ENCODE data around the gene CHTF8.

The CHTF8 gene

DNA sequence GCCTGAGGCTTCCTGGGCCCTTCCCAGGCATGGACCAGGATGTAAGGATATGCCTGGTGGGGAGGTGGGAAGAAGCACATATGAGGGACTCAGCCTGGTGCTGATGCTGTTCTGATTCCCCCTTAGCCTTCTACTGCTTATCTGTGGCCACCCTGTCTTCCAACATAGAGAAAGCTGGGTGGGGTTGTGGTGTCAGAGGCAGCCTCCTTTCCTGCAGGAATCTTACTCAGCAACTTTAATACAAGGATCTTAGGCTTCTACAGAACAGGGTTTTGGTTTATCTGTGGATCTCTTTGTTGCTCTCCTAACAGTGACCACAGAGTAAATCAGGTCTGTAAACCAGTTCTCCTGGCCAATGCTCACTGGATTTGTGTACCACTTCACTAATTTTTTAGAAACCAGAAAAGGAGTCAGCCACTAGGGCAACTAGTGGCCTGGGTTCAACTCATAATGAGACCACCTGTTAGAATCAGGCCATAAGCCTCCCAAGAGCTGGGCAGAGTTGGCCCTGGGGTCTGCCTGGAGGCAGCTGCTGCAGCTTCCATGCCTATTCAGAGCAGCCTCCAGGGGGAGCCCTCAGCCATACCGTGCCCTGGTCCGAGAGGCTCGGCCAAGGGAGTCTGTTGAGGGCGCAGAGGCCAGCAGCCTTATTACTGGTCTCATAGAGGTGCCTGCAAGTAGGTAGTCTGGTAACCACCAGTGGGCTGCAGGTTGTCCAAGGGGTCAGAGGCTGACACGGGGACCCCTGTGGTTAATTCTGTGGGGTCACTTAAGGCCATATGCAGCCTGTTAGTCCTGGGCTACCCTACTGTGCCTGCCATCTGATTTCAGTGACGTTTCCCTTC lies 19.9 kb downstream of the CHTF8 start:
- DNase-seq: no peak

- DNase-seq: no peak
Observed at GRCh38 chr16:69111876-69112230, 20.5 kb downstream of the CHTF8 start.

DNA sequence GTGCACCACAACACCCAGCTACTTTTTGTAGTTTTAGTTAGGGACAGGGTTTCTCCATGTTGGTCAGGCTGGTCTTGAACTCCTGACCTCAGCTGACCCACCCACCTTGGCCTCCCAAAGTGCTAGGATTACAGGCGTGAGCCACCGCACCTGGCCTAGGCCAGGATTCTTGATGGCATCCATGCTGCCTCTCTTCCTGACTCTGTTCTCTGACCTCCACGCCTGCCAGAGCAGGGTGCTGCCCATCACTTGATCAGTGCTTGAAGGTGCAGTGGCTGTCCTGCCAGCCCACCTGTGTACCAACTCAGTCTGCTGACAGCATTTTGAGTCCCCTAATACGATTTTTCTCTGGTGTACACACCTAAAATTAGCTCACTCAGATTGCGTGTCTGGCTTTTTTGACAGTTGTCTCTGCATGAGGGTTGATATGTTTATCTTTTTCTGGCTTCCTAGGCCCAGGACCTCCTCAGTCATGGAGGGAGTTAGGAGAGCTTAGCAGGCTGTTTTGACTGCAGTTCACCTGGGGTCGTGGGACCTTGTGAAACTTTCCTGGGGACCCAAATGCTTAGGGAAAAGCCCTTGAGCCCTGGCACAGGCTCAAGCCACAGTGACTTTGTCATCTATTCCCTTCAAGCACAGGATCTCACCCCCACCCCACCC lies 21.0 kb downstream of the CHTF8 start:
- DNase-seq: no peak

DNA sequence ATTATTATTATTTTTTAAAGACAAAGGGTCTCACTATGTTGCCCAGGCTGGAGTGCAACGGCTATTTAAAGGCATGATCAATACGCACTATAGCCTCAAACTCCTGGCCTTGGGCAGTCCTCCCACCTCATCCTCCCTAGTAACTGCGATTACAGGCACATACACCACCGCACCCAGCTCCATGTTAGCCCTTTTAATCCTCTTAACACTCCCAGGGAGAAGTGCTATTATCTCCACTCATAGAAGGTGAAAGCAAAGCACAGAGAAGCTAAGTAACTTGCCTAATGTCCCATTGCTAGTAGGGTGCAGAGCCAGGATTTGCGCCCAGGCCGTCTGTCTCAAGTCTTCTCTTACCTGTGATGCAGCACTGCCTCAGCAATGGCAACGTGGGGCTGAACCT lies 22.0 kb downstream of the CHTF8 start:
- DNase-seq: no peak

- DNase-seq: no peak
Observed at GRCh38 chr16:69109486-69110270, 22.7 kb downstream of the CHTF8 start.

DNA sequence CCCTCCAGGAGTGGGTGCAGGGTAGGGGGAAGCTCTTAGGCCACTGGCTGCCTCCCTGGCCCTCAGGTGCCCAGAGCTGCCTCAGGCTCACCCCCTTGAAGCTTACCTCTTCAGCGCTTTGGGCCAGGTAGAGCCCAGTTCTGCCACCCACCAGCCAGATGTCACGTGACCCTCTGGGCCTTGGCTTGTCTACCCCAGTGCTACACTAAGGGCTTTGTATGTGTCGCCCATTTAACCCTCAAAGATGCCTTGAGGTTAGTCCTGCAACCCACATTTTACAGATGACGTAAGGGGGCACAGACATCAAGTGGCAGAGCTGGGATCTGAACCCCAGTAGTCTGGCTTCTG lies 23.5 kb downstream of the CHTF8 start:
- no peak for DNase-seq

DNA sequence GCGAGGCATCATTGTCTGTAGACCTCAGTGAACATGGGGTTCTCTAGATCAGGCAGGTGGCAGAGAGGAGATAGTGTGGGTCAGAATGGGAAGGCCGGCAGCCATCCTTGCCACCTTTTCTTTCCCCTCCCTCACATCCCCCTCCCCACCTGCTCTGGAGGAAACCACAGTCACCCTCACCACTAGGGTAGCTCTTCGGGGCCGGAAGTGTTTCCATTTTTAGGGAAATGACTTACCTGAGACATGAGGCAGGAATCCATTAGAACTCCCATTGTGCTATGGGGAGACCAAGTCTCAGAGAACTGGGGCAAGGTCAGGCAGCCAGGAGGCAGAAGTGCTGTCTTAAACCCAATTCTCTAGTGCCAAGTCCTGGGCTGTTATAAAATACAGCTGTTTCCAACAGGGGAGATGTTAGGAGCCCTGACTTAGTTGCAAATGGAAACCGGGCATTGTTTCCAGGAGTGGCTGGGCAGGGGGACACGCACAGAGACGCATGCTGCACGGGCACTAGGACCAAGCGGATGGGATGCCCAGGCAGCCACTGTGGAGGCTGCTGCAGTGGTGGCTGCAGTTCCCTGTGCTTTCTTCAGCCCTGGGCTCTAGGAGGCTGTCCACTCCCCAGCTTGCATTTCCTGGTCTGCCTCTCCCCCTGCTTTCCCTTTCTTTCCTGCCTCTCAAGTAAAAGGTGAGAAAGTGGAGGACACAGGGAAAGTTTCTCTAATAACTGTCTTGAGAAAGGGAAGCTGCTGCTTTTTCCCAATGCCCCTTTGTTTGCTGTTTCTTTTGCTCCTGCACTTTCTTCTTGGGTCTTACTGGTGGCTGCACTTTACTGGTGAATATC lies 24.1 kb downstream of the CHTF8 start:
- no peak for DNase-seq

GRCh38 chr16:69107316-69107962 lies 24.9 kb downstream of the CHTF8 start:
- DNase-seq: no peak

- DNase-seq: no peak
Observed at GRCh38 chr16:69106491-69107315, 25.7 kb downstream of the CHTF8 start.

DNA sequence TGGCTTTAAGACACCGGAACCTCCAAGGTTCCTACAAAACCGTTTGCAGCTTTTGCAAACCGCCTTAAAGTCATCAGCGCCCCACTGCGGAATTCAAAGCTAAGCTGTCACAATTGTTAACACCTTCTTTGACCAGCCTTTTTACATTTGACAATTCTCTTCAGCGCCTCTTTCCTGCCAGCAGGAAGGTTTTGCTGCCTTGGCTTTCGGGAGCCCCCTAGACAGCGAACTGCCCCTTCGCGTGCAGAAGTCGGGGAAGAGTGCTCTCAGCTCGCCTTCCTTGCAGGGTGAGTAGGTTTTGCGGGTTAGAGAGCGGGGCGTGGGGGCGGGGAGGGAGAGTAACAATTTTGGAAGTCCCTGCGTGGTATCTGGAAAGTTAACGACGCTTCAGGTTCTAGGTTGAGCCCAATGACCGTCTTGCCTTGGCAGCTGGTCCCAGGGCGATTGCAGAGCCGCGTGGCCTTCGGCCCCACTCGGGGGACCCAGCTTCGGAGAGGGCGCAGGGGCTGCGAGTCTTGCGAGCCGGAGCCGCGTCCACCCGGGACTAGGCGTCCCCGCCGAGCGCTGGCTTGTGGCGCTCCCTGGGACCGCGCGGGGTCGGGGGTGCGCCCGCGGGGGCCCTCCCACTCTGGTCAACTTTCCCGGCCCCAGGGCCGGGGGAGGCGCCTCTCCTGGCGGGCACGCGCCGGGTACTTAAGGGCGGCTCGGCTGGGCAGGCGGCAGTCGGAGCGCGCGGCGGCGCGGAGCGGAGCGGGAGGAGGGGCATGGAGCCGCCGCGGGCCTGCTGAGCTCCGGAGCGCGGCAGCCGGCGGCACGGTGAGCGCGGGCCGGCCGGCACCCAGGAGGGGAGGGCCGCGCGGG lies 26.7 kb downstream of the CHTF8 start, which contains the start of gene HAS3:
TSS of gene HAS3 (plus strand) at position 153 of the 861 bp plus-strand sequence. CDS start 3,743 bp downstream, outside the sequence.
- peak; percentile 30 for DNase-seq

DNA sequence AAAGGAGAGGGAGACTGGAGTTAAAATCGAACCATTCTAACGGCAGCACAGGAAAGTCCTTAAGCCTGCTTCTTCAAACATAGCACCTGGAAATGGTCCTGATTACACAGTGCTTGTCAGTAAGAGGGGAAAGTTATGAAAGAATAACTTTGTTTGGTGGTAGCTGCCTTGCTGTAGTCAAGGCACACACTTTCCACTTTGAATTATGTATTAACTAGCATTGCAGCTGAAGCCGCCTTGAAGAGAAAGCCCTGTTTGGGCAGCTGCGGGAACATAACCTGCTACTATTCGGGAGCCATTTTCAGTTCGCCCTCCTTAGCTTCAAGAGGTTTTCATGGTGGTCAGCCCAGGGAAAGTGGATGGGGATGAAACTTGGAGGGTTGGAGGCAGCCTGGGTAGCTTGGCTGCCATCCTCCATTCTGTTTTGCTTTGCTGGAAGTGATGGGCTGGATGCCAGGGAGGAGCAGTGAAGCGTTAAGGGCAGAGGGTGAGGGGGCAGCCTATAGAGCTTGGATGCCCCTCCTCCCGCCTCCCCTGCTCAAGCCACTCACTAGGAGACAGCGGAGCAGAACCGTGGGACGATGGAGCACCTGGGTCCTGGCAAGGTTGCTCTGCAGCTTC lies 32.2 kb downstream of the CHTF8 start:
- DNase-seq: no peak

GRCh38 chr16:69095193-69095592 lies 37.2 kb downstream of the CHTF8 start:
- no peak for DNase-seq

- DNase-seq: no peak
Observed at GRCh38 chr16:69094501-69094900, 37.9 kb downstream of the CHTF8 start.

DNA sequence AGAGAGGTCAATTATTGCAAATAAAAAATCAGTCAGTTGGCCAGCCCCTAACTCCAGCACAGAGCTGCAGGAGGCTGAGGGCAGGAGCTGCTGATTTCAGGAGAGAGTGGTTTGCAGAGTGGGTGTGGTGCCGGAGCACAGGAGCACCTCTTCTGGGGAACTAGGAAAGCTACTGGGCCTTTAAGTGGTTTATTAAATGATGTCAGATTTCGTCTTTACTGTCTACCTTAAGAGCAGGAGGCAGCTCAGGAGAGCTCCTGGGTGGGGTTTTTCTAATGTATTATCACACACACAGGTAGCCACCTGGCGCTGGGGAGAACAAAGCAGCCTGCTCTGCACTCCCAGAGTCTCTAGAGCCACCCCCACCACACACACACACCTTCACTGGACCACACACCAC lies 38.4 kb downstream of the CHTF8 start:
- no peak for DNase-seq

- DNase-seq: no peak
Observed at GRCh38 chr16:69089091-69089910, 43.1 kb downstream of the CHTF8 start.

DNA sequence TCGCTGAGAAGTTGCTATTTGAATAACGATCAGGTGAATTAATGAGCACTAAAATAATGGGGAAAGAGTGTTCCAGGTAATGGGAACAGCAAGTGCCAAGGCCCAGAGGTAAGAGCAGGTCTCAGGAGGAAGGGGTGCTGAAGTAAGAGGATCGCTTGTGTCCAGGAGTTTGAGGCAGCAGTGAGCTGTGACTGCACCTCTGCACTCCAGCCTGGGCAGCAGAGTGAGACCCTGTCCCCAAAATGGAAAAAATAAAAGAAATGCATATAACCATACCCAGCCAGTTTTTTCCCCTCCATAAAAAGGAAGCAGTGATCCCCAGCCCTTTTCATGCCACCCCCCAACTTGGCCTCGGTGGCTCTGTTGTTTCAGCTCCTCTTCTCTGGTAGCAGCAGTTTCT lies 43.7 kb downstream of the CHTF8 start:
- no peak for DNase-seq

- DNase-seq: no peak
Observed at GRCh38 chr16:69087161-69087581, 45.2 kb downstream of the CHTF8 start.

GRCh38 chr16:69085032-69085695 lies 47.2 kb downstream of the CHTF8 start:
- DNase-seq: no peak
